Measurements from ENCODE around the gene SNIP1. TPM values are rescaled to one million over a fixed set of nuclear protein-coding genes. Genes with fewer than 3 reads are reported as not detected.

SNIP1 gene
- total and polyA plus RNA-seq, 2 experiments from 2014 or later, result 7.0 to 11.4 TPM

DNA sequence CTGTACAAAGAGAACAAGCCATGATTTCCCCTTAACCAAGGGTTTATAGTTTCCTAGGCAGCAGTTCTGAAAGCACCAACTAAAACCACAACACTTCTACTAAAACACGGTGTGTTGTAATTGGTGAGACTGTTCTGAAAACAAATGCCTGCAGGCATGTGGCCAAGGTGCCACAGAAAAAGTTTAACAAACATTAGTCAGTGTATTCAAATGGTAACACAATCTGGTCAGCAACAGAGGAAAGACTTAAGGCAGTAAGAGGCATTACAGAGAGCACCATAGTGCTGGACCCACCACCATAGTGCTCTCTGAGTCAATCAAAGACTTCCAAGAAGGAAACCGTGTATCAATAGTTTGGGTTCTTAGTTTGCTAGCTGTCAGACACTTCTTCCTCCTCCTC, 16.7 kb downstream of the SNIP1 start:
- no peak for ATAC-seq
- TF ChIP-seq, protein P1, sequence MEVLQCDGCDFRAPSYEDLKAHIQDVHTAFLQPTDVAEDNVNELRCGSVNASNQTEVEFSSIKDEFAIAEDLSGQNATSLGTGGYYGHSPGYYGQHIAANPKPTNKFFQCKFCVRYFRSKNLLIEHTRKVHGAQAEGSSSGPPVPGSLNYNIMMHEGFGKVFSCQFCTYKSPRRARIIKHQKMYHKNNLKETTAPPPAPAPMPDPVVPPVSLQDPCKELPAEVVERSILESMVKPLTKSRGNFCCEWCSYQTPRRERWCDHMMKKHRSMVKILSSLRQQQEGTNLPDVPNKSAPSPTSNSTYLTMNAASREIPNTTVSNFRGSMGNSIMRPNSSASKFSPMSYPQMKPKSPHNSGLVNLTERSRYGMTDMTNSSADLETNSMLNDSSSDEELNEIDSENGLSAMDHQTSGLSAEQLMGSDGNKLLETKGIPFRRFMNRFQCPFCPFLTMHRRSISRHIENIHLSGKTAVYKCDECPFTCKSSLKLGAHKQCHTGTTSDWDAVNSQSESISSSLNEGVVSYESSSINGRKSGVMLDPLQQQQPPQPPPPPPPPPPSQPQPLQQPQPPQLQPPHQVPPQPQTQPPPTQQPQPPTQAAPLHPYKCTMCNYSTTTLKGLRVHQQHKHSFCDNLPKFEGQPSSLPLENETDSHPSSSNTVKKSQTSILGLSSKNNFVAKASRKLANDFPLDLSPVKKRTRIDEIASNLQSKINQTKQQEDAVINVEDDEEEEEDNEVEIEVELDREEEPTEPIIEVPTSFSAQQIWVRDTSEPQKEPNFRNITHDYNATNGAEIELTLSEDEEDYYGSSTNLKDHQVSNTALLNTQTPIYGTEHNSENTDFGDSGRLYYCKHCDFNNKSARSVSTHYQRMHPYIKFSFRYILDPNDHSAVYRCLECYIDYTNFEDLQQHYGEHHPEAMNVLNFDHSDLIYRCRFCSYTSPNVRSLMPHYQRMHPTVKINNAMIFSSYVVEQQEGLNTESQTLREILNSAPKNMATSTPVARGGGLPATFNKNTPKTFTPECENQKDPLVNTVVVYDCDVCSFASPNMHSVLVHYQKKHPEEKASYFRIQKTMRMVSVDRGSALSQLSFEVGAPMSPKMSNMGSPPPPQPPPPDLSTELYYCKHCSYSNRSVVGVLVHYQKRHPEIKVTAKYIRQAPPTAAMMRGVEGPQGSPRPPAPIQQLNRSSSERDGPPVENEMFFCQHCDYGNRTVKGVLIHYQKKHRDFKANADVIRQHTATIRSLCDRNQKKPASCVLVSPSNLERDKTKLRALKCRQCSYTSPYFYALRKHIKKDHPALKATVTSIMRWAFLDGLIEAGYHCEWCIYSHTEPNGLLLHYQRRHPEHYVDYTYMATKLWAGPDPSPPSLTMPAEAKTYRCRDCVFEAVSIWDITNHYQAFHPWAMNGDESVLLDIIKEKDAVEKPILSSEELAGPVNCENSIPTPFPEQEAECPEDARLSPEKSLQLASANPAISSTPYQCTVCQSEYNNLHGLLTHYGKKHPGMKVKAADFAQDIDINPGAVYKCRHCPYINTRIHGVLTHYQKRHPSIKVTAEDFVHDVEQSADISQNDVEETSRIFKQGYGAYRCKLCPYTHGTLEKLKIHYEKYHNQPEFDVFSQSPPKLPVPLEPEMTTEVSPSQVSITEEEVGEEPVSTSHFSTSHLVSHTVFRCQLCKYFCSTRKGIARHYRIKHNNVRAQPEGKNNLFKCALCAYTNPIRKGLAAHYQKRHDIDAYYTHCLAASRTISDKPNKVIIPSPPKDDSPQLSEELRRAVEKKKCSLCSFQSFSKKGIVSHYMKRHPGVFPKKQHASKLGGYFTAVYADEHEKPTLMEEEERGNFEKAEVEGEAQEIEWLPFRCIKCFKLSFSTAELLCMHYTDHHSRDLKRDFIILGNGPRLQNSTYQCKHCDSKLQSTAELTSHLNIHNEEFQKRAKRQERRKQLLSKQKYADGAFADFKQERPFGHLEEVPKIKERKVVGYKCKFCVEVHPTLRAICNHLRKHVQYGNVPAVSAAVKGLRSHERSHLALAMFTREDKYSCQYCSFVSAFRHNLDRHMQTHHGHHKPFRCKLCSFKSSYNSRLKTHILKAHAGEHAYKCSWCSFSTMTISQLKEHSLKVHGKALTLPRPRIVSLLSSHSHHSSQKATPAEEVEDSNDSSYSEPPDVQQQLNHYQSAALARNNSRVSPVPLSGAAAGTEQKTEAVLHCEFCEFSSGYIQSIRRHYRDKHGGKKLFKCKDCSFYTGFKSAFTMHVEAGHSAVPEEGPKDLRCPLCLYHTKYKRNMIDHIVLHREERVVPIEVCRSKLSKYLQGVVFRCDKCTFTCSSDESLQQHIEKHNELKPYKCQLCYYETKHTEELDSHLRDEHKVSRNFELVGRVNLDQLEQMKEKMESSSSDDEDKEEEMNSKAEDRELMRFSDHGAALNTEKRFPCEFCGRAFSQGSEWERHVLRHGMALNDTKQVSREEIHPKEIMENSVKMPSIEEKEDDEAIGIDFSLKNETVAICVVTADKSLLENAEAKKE (CRISPR knock-in tag; IDR thresholded peaks at IDR 0.05), result no peak
- TF ChIP-seq, protein P2, sequence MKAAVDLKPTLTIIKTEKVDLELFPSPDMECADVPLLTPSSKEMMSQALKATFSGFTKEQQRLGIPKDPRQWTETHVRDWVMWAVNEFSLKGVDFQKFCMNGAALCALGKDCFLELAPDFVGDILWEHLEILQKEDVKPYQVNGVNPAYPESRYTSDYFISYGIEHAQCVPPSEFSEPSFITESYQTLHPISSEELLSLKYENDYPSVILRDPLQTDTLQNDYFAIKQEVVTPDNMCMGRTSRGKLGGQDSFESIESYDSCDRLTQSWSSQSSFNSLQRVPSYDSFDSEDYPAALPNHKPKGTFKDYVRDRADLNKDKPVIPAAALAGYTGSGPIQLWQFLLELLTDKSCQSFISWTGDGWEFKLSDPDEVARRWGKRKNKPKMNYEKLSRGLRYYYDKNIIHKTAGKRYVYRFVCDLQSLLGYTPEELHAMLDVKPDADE (IDR thresholded peaks at IDR 0.05), result no peak
- no peak for TF ChIP-seq ZNF114 (CRISPR knock-in tag; IDR thresholded peaks at IDR 0.05)
- TF ChIP-seq NANOG (IDR thresholded peaks at IDR 0.05; ENCODE audit: borderline replicate concordance), result no peak
- TF ChIP-seq, protein P3, sequence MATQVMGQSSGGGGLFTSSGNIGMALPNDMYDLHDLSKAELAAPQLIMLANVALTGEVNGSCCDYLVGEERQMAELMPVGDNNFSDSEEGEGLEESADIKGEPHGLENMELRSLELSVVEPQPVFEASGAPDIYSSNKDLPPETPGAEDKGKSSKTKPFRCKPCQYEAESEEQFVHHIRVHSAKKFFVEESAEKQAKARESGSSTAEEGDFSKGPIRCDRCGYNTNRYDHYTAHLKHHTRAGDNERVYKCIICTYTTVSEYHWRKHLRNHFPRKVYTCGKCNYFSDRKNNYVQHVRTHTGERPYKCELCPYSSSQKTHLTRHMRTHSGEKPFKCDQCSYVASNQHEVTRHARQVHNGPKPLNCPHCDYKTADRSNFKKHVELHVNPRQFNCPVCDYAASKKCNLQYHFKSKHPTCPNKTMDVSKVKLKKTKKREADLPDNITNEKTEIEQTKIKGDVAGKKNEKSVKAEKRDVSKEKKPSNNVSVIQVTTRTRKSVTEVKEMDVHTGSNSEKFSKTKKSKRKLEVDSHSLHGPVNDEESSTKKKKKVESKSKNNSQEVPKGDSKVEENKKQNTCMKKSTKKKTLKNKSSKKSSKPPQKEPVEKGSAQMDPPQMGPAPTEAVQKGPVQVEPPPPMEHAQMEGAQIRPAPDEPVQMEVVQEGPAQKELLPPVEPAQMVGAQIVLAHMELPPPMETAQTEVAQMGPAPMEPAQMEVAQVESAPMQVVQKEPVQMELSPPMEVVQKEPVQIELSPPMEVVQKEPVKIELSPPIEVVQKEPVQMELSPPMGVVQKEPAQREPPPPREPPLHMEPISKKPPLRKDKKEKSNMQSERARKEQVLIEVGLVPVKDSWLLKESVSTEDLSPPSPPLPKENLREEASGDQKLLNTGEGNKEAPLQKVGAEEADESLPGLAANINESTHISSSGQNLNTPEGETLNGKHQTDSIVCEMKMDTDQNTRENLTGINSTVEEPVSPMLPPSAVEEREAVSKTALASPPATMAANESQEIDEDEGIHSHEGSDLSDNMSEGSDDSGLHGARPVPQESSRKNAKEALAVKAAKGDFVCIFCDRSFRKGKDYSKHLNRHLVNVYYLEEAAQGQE (IDR thresholded peaks at IDR 0.05; ENCODE audit: unreplicated experiment), result no peak
- TF ChIP-seq CREB1 (CRISPR knock-in tag; IDR thresholded peaks at IDR 0.05; ENCODE audit: low read depth), result no peak
- TF ChIP-seq EZH2phosphoT487 (IDR thresholded peaks at IDR 0.05; ENCODE audit: unreplicated experiment), result no peak
- TF ChIP-seq ZNF331 (CRISPR knock-in tag; IDR thresholded peaks at IDR 0.05; ENCODE audit: low read depth), result no peak
- TF ChIP-seq POLR2AphosphoS5 (IDR thresholded peaks at IDR 0.05; ENCODE audit: low read depth), result no peak
- TF ChIP-seq EZH2 (IDR thresholded peaks at IDR 0.05; ENCODE audit: low read depth, unreplicated experiment), result no peak
- TF ChIP-seq JUNB (IDR thresholded peaks at IDR 0.05; ENCODE audit: unreplicated experiment), result no peak
- TF ChIP-seq STAT1 (IDR thresholded peaks at IDR 0.05; ENCODE audit: unreplicated experiment), result no peak
- TF ChIP-seq, protein P4, sequence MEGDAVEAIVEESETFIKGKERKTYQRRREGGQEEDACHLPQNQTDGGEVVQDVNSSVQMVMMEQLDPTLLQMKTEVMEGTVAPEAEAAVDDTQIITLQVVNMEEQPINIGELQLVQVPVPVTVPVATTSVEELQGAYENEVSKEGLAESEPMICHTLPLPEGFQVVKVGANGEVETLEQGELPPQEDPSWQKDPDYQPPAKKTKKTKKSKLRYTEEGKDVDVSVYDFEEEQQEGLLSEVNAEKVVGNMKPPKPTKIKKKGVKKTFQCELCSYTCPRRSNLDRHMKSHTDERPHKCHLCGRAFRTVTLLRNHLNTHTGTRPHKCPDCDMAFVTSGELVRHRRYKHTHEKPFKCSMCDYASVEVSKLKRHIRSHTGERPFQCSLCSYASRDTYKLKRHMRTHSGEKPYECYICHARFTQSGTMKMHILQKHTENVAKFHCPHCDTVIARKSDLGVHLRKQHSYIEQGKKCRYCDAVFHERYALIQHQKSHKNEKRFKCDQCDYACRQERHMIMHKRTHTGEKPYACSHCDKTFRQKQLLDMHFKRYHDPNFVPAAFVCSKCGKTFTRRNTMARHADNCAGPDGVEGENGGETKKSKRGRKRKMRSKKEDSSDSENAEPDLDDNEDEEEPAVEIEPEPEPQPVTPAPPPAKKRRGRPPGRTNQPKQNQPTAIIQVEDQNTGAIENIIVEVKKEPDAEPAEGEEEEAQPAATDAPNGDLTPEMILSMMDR (conservative IDR thresholded peaks at IDR 0.05; ENCODE audit: low read depth in 2 of 2), result no peak
- peaks cover 4% of the 10 kb centered on the region for H3K36me3 ChIP-seq (ENCODE audit: insufficient read depth)

More for the DNA sequence above, 16.7 kb downstream of the SNIP1 start:
- Histone ChIP-seq H2AFZ (no peak overlapping the region), H3K4me3 (no peak overlapping the region), H3K79me2 (replicated peaks; ENCODE audit: insufficient read depth) (peaks cover under 1% of the 10 kb centered on the region; the same call in 1 of the 2 replicates), H3F3A (replicated peaks; ENCODE audit: low read depth) (no peaks in the 10 kb centered on the region), H3K9me2 (ENCODE audit: insufficient read depth) (no peaks in the 10 kb centered on the region), H4K20me1 (replicated peaks; ENCODE audit: insufficient read depth) (peaks cover 15% of the 10 kb centered on the region), H3K4me1 (ENCODE audit: insufficient read depth) (no peaks in the 10 kb centered on the region), H3K4me2 (no peak overlapping the region), H3K27ac (ENCODE audit: low read depth) (no peak overlapping the region), H3K27me3 (ENCODE audit: insufficient read depth) (no peaks in the 10 kb centered on the region)
- Mint-ChIP-seq H3K27ac (no peak overlapping the region), H3K9me3 (no peaks in the 10 kb centered on the region), H3K4me3 (no peak overlapping the region), H3K4me1 (no peaks in the 10 kb centered on the region), H3K36me3 (ENCODE audit: low read depth) (peaks cover 49% of the 10 kb centered on the region), H3K27me3 (ENCODE audit: insufficient read depth, low read depth, poor library complexity) (peaks cover 3% of the 10 kb centered on the region)
- DNase-seq (ENCODE audit: low spot score), result no peak

All from GM23338 (cell line).